D721Med (cell line): ENCODE measurements around the gene PGGHG.
"Not testable (repeated sequence)": the region's sequence is repeated elsewhere in the genome, so short reads cannot be mapped to it uniquely, and the experiment has no call there.

Source experiments
- DNase-seq: peaks from one replicate; pipeline ENCODE4 v3.0.0; 2011; ENCODE audit warnings: low spot score; ENCODE audit not compliant: insufficient read length
- FAIRE-seq: peaks from 2 replicates; lab custom pipeline; 2011; peaks lifted over from hg19 to GRCh38; lab: Jason Lieb, UNC
- CTCF ChIP-seq: IDR thresholded peaks from 2 replicates; pipeline ENCODE4 v1.5.1; 2012; ENCODE audit warnings: mild to moderate bottlenecking, control low read depth; ENCODE audit not compliant: insufficient read depth; ENCODE audit errors: missing control alignments

PGGHG gene

GRCh38 chr11:256952-257737 is 31.8 kb upstream of the PGGHG start:
- FAIRE-seq, result no peak
- DNase-seq, result no peak
- TF ChIP-seq CTCF, result no peak

- FAIRE-seq (no peak), DNase-seq (no peak)
- peak; percentile 32 for TF ChIP-seq CTCF
These were observed 31.0 kb upstream of the PGGHG start for GRCh38 chr11:257766-258493.

- no peak for TF ChIP-seq CTCF
- DNase-seq, result no peak
- no peak for FAIRE-seq
These were observed 29.5 kb upstream of the PGGHG start for GRCh38 chr11:259413-259812.

- no peak for FAIRE-seq
- TF ChIP-seq CTCF, result no peak
- no peak for DNase-seq
These were observed 27.3 kb upstream of the PGGHG start for GRCh38 chr11:261624-262023.

- no peak for FAIRE-seq
- TF ChIP-seq CTCF, result no peak
These were observed 22.1 kb upstream of the PGGHG start for GRCh38 chr11:266676-267439.

GRCh38 chr11:267491-267994 is 21.4 kb upstream of the PGGHG start:
- DNase-seq (no peak), FAIRE-seq (no peak)
- TF ChIP-seq CTCF, result no peak

More at GRCh38 chr11:266676-267439, 22.1 kb upstream of the PGGHG start:
- no peak for DNase-seq

- not testable (repeated sequence) for DNase-seq, FAIRE-seq
These were observed 20.2 kb upstream of the PGGHG start for GRCh38 chr11:268716-269145.
